Suprapubic skin (tissue), 4 donors: ENCODE results near the gene FLNB. TPM values are rescaled to one million over a fixed set of nuclear protein-coding genes. Genes with fewer than 3 reads are reported as not detected.

Source experiments
- DNase-seq, 2 donors: peaks; one replicate each; pipeline ENCODE4 v3.0.0-alpha.2; 2019; ENCODE audit warnings: low spot score in 2 of 2
- H3K27ac ChIP-seq: fragments of 200-600 bp; sonication (generic); one replicate; pipeline ENCODE4 v1.5.1; 2019
- H3K27me3 ChIP-seq: fragments of 200-600 bp; sonication (generic); one replicate; pipeline ENCODE4 v1.5.1; 2019
- H3K36me3 ChIP-seq: fragments of 200-600 bp; sonication (generic); one replicate; pipeline ENCODE4 v1.5.1; 2019
- H3K4me1 ChIP-seq: fragments of 200-600 bp; sonication (generic); one replicate; pipeline ENCODE4 v1.5.1; 2019
- H3K4me3 ChIP-seq: fragments of 200-600 bp; sonication (generic); one replicate; pipeline ENCODE4 v1.5.1; 2019; ENCODE audit warnings: mild to moderate bottlenecking
- H3K9me3 ChIP-seq: fragments of 200-600 bp; sonication (generic); one replicate; pipeline ENCODE4 v1.5.1; 2019
- EP300 ChIP-seq: sonication (generic); formaldehyde crosslinking; IDR thresholded peaks from one replicate; pipeline ENCODE4 v1.6.1; 2017; ENCODE audit warnings: antibody characterized with exemption
- POLR2A ChIP-seq, 2 donors: fragments of 450-650 bp; IDR thresholded peaks; one replicate each; pipeline ENCODE4 v1.6.1; 2017; ENCODE audit warnings: antibody characterized with exemption in 2 of 2, mild to moderate bottlenecking in 2 of 2, moderate library complexity in 2 of 2
- POLR2AphosphoS5 ChIP-seq, 3 donors: sonication (generic); formaldehyde crosslinking; IDR thresholded peaks; one replicate each; pipeline ENCODE4 v1.6.1; 2017; ENCODE audit warnings: antibody characterized with exemption in 3 of 3
- WGBS: methylation state at CpG from one replicate; pipeline ENCODE4 v1.1.5; 2018; 5-methylcytosine and 5-hydroxymethylcytosine counted together
- total RNA-seq, 4 donors: library from RNA; depleted of rRNA; stranded (reverse); fragments of >200 nt; gene quantifications; one replicate each; pipeline ENCODE4 v1.1.0, GENCODE V29; 2016
- TF ChIP-seq, protein P1 (sequence below), 2 donors: fragments of 200-600 bp in 1 of 2; fragments of 450-650 bp in 1 of 2; sonication (generic) in 1 of 2; IDR thresholded peaks; one replicate each; pipeline ENCODE4 v1.5.1; 2016 to 2019; ENCODE audit warnings: antibody characterized with exemption in 2 of 2, mild to moderate bottlenecking in 1 of 2, moderate library complexity in 1 of 2

The FLNB gene
- total RNA-seq, 4 donors from 2014 or later = 143 to 186 (median 150) TPM

DNA sequence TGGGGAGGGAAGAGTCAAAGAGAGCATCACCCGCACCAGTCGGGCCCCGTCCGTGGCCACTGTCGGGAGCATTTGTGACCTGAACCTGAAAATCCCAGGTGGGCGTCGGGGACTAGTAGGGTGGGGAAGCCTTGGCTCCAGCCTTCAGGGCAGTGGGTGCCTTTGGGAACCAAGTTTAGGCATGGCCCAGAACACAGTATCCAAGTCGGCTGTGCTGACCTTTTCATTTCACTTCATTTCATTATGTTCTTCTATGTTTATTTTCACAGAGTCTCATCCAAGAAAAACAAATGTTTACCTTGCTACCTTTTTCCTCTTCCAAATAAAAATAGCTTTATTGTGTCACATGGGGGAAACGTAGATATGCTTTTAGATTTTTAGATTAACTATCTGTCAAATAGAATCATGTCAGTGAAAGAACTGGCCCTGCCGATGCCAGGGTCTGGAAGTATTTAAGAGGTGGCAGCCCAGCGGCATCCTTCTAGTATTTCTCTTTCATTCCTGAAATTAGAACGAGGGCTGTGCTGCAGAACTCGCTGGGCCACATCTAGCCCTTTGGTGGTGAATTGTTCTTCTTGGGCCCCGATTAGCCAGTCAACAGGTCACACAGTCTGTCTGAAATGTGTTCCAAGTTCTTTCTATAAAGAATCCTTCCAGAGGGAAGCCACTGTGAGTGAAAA is 142.0 kb downstream of the FLNB start:
- TF ChIP-seq, protein P1, sequence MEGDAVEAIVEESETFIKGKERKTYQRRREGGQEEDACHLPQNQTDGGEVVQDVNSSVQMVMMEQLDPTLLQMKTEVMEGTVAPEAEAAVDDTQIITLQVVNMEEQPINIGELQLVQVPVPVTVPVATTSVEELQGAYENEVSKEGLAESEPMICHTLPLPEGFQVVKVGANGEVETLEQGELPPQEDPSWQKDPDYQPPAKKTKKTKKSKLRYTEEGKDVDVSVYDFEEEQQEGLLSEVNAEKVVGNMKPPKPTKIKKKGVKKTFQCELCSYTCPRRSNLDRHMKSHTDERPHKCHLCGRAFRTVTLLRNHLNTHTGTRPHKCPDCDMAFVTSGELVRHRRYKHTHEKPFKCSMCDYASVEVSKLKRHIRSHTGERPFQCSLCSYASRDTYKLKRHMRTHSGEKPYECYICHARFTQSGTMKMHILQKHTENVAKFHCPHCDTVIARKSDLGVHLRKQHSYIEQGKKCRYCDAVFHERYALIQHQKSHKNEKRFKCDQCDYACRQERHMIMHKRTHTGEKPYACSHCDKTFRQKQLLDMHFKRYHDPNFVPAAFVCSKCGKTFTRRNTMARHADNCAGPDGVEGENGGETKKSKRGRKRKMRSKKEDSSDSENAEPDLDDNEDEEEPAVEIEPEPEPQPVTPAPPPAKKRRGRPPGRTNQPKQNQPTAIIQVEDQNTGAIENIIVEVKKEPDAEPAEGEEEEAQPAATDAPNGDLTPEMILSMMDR (IDR thresholded peaks at IDR 0.05) = no peak
- no peak for TF ChIP-seq POLR2A (IDR thresholded peaks at IDR 0.05)
- TF ChIP-seq POLR2AphosphoS5 (IDR thresholded peaks at IDR 0.05) = no peak
- TF ChIP-seq EP300 = no peak
- peaks cover 87% of the 10 kb centered on the region for H3K36me3 ChIP-seq
- no peaks in the 10 kb centered on the region for H3K27me3 ChIP-seq
- H3K27ac ChIP-seq = no peak overlapping the region
- no peaks in the 10 kb centered on the region for H3K4me1 ChIP-seq
- WGBS = 79% methylated on average over 14 of the region's 14 CpGs
- no peak overlapping the region for H3K4me3 ChIP-seq
- no peak for DNase-seq
- H3K9me3 ChIP-seq = no peaks in the 10 kb centered on the region

DNA sequence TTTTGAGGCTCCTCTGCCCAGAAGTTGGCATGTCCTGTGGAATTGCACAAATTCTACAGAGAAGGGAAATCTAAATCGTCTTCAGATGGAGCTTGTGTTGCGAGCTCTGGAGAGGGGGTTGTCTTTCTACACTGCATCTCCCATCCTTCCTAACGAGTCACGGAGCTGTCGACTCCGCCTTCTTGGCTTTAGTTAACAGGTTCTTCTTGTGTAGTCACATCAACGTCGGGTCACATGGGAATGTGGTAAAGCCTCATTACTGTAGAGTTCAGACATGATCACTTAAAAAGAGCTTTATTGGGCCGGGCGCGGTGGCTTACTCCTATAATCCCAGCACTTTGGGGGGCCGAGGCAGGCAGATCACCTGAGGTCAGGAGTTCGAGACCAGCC is 142.6 kb downstream of the FLNB start:
- H3K4me1 ChIP-seq = no peaks in the 10 kb centered on the region
- DNase-seq = no peak
- H3K27ac ChIP-seq = no peak overlapping the region

DNA sequence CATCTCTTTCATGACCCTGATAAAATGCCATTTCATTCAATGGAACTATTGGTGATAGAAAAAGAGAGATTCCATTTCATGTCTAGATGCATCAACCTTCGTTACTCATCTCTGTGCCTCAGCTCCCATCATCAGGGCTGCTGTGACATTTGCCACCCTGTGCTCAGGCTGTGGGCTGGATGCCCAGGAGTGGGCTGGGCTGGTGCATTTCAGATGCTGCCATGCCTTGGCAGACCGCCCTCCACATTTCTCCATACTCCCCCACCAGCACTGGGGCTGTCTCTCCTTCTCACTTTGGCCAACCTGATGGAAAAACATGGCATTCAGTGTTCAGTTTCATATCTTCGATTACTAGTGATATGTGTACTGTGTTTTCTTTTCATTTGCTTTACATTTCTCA is 143.4 kb downstream of the FLNB start:
- no peaks in the 10 kb centered on the region for H3K9me3 ChIP-seq
- no peaks in the 10 kb centered on the region for H3K4me1 ChIP-seq
- no peaks in the 10 kb centered on the region for H3K27me3 ChIP-seq
- WGBS = 87% methylated on average over 3 of the region's 3 CpGs
- DNase-seq = no peak
- peaks cover 88% of the 10 kb centered on the region for H3K36me3 ChIP-seq
- H3K4me3 ChIP-seq = no peak overlapping the region
- H3K27ac ChIP-seq = no peak overlapping the region
- TF ChIP-seq EP300 (no peak), POLR2A (IDR thresholded peaks at IDR 0.05) (no peak), POLR2AphosphoS5 (IDR thresholded peaks at IDR 0.05) (no peak)
- TF ChIP-seq, protein P1 (IDR thresholded peaks at IDR 0.05) = no peak

More for the DNA sequence above, 142.6 kb downstream of the FLNB start:
- Histone ChIP-seq H3K4me3 (no peak overlapping the region), H3K9me3 (no peaks in the 10 kb centered on the region), H3K27me3 (no peaks in the 10 kb centered on the region), H3K36me3 (peaks cover 87% of the 10 kb centered on the region)
- WGBS = 58% methylated on average over 13 of the region's 13 CpGs
- TF ChIP-seq POLR2AphosphoS5 (IDR thresholded peaks at IDR 0.05) (no peak), POLR2A (IDR thresholded peaks at IDR 0.05) (no peak), EP300 (no peak)
- TF ChIP-seq, protein P1 (IDR thresholded peaks at IDR 0.05) = no peak

DNA sequence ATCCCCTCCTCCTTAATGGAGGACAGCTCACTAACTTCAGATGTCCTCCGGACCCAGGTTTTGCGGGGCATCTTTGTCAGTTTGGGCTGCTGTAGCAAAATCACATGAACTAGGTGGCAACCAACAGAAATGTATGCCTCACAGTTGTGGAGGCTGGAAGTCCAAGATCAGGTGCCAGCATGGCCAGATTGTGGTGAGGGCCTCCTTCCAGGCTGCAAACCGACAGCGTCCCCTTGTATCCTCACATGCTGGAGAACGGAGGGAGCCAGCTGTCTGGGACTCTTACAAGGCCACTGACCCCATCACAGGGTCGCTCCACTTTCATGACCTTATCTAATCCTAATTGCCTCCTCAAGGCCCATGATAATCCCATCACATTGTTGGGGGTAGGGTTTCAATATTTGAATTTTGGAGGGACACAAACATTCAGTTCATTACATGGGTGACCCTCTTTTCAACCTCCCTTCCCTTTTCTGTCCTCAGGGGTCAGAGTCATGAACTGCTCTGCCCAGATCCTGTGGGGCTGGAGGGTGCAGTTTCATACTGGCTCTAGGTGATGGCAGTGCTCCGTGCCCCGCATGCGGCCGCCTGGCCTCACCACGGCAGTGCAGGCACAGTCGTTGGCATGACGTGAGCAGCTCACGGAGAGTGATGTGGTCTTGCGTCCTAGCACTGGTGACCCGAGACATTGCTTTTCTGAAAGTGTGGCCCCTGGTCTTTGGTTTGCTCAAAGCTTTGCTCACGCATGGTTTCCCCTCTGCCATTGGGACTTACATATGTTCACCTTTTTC is 144.2 kb downstream of the FLNB start:
- 96% methylated on average over 17 of the region's 17 CpGs for WGBS

More for the DNA sequence above, 144.2 kb downstream of the FLNB start:
- no peak overlapping the region for H3K27ac ChIP-seq
- no peak for DNase-seq
- peaks cover 88% of the 10 kb centered on the region for H3K36me3 ChIP-seq
- H3K4me1 ChIP-seq = no peaks in the 10 kb centered on the region
- H3K27me3 ChIP-seq = no peaks in the 10 kb centered on the region
- no peak overlapping the region for H3K4me3 ChIP-seq
- H3K9me3 ChIP-seq = no peaks in the 10 kb centered on the region
- TF ChIP-seq POLR2A (IDR thresholded peaks at IDR 0.05) (no peak), POLR2AphosphoS5 (IDR thresholded peaks at IDR 0.05) (no peak), EP300 (no peak)
- TF ChIP-seq, protein P1 (IDR thresholded peaks at IDR 0.05) = no peak
